Upper lobe of left lung (tissue), 6 donors: ENCODE measurements around the gene GPR146. TPM values are rescaled to one million over a fixed set of nuclear protein-coding genes. Genes with fewer than 3 reads are reported as not detected.

Source experiments
- ATAC-seq, 2 donors: fragments of 200-7000 bp; cut with Tn5 transposase; one replicate each; pipeline ENCODE4 v1.9.1; 2022; ENCODE audit warnings: mild to moderate bottlenecking in 2 of 2, moderate library complexity in 2 of 2; ENCODE audit not compliant: low FRiP score in 2 of 2
- DNase-seq, 2 donors: peaks; one replicate each; pipeline ENCODE4 v3.0.0-alpha.2; 2019 to 2020
- H3K27ac ChIP-seq, 4 donors: fragments of 200-600 bp; sonication (generic); one replicate each; pipeline ENCODE4 v1.5.1; 2016 to 2019
- H3K27me3 ChIP-seq, 4 donors: fragments of 200-600 bp; sonication (generic); one replicate each; pipeline ENCODE4 v1.5.1; 2017 to 2019
- H3K36me3 ChIP-seq, 4 donors: fragments of 200-600 bp; sonication (generic); one replicate each; pipeline ENCODE4 v1.5.1; 2016 to 2019
- H3K4me1 ChIP-seq, 4 donors: fragments of 200-600 bp; sonication (generic); one replicate each; pipeline ENCODE4 v1.5.1; 2018 to 2019
- H3K4me3 ChIP-seq, 4 donors: fragments of 200-600 bp; sonication (generic); one replicate each; pipeline ENCODE4 v1.5.1; 2017 to 2019; ENCODE audit warnings: mild to moderate bottlenecking in 2 of 4, moderate library complexity in 1 of 4
- H3K9me3 ChIP-seq, 4 donors: fragments of 200-600 bp; sonication (generic); one replicate each; pipeline ENCODE4 v1.5.1; 2018 to 2019
- CTCF ChIP-seq, 6 experiments: fragments of 450-650 bp in 4 of 6; fragments of 200-600 bp in 2 of 6; sonication (generic) in 2 of 6; IDR thresholded peaks; one replicate each; pipeline ENCODE4 v1.5.1; 2016 to 2019; ENCODE audit warnings: antibody characterized with exemption in 6 of 6
- EP300 ChIP-seq, 4 donors: sonication (generic); formaldehyde crosslinking; IDR thresholded peaks; one replicate each; pipeline ENCODE4 v1.5.1; 2017; ENCODE audit warnings: antibody characterized with exemption in 4 of 4, control low read depth in 2 of 4
- POLR2A ChIP-seq, 4 donors: fragments of 450-650 bp; IDR thresholded peaks; one replicate each; pipeline ENCODE4 v1.5.1; 2016 to 2017; ENCODE audit warnings: antibody characterized with exemption in 4 of 4, mild to moderate bottlenecking in 2 of 4
- POLR2AphosphoS5 ChIP-seq, 2 donors: sonication (generic); formaldehyde crosslinking; IDR thresholded peaks; one replicate each; pipeline ENCODE4 v1.5.1; 2017; ENCODE audit warnings: antibody characterized with exemption in 2 of 2
- WGBS, 2 donors: methylation state at CpG; one replicate each; pipeline ENCODE4 v1.1.5; 2017 to 2018; 5-methylcytosine and 5-hydroxymethylcytosine counted together
- total RNA-seq, 6 donors: library from RNA; depleted of rRNA in 4 of 6; stranded (reverse); fragments of >200 nt in 4 of 6; gene quantifications; one replicate each; pipeline versions ENCODE4 v1.1.0 to v1.2.1, GENCODE V29; 2016 to 2021
- donor health status: DM: no; HTN: no; CAD: no; lungs with moderate emphysema.
- donor health status: DM: no; HTN: yes; CAD: no; lungs with severe emphysema.

The GPR146 gene
- total RNA-seq, 6 donors from 2014 or later, result 11.2 to 32.8 (median 28.9) TPM

GRCh38 chr7:1025743-1026581, 18.4 kb upstream of the GPR146 start:
- ATAC-seq (no peak), DNase-seq (peak in 1 of 2 donors; percentile 43)
- TF ChIP-seq EP300 (IDR thresholded peaks at IDR 0.05), result no peak
- no peak for TF ChIP-seq CTCF (IDR thresholded peaks at IDR 0.05)
- TF ChIP-seq POLR2A (IDR thresholded peaks at IDR 0.05), result no peak
- no peak for TF ChIP-seq POLR2AphosphoS5 (IDR thresholded peaks at IDR 0.05)
- H3K9me3 ChIP-seq, result no peaks in the 10 kb centered on the region
- H3K27me3 ChIP-seq, result no peaks in the 10 kb centered on the region
- H3K4me3 ChIP-seq, result no peak overlapping the region
- H3K4me1 ChIP-seq, result peaks cover 15 to 40% (median 26%) of the 10 kb centered on the region in 4 donors
- H3K27ac ChIP-seq, result no peak overlapping the region
- H3K36me3 ChIP-seq, result peaks cover 0 to 21% (median 13%) of the 10 kb centered on the region in 4 donors
- 95% methylated on average over 18 to 27 of the region's 31 CpGs for WGBS, 2 donors

DNA sequence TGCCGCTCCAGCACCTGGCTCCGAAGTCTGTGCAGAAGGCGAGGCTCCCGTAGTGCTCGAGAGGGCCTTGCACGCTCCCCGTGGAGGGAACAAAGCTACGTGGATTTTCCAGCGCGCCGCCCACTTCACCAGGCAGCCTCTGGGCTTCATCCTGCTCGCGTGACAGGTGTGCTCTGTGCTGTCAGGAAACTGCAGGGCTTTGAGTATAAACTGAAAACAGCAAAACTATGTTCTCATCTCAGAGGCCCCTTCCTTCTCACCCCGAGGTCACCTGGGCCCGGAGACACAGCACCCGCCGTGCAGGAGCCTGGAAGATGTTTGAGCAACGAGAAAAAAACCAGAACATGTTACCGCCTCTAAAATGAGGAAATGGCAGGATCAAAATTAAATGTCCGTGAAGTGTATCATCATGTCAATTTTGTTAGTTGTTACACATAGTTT, 17.6 kb upstream of the GPR146 start:
- WGBS, 2 donors, result 90% methylated on average over 20 of the region's 20 CpGs
- Histone ChIP-seq H3K4me3 (peak overlapping the region in 1 of 4 donors; percentile 98), H3K9me3 (no peaks in the 10 kb centered on the region), H3K27me3 (no peaks in the 10 kb centered on the region), H3K36me3 (peaks cover 0 to 20% (median 12%) of the 10 kb centered on the region in 4 donors), H3K27ac (no peak overlapping the region), H3K4me1 (peaks cover 15 to 40% (median 26%) of the 10 kb centered on the region in 4 donors)
- DNase-seq (peak in 1 of 2 donors; percentile 60), ATAC-seq (no peak)
- TF ChIP-seq CTCF (IDR thresholded peaks at IDR 0.05) (no peak), POLR2AphosphoS5 (IDR thresholded peaks at IDR 0.05) (no peak), EP300 (IDR thresholded peaks at IDR 0.05) (no peak), POLR2A (IDR thresholded peaks at IDR 0.05) (no peak)

- ATAC-seq, result peak in 1 of 2 donors; percentile 4
- Histone ChIP-seq H3K27ac (peak overlapping the region; percentile 87 to 94 (median 90)), H3K27me3 (no peaks in the 10 kb centered on the region), H3K9me3 (no peaks in the 10 kb centered on the region), H3K4me1 (peaks cover 15 to 40% (median 26%) of the 10 kb centered on the region in 4 donors), H3K36me3 (peaks cover 0 to 20% (median 12%) of the 10 kb centered on the region in 4 donors), H3K4me3 (peak overlapping the region; percentile 44 to 98 (median 88))
- WGBS, 2 donors, result 27 to 39% methylated on average over 15 to 36 of the region's 69 CpGs
- DNase-seq, result peak in 1 of 2 donors; percentile 90
- TF ChIP-seq POLR2A (IDR thresholded peaks at IDR 0.05) (no peak), CTCF (IDR thresholded peaks at IDR 0.05) (no peak), POLR2AphosphoS5 (IDR thresholded peaks at IDR 0.05) (no peak), EP300 (IDR thresholded peaks at IDR 0.05) (no peak)
Measured at GRCh38 chr7:1027242-1028043, 16.9 kb upstream of the GPR146 start.

GRCh38 chr7:1028044-1028770, 16.1 kb upstream of the GPR146 start:
- TF ChIP-seq EP300 (IDR thresholded peaks at IDR 0.05), result peak in 1 of 4 donors; percentile 62
- TF ChIP-seq CTCF (IDR thresholded peaks at IDR 0.05), result no peak
- TF ChIP-seq POLR2A (IDR thresholded peaks at IDR 0.05), result peak in 3 of 4 donors; percentile 39 to 73 (median 41)
- peak; percentile 14 to 70 for TF ChIP-seq POLR2AphosphoS5 (IDR thresholded peaks at IDR 0.05)
- H3K4me3 ChIP-seq, result peak overlapping the region; percentile 67 to 98 (median 88)
- peak; percentile 90 to 96 for ATAC-seq
- peaks cover 15 to 40% (median 26%) of the 10 kb centered on the region in 4 donors for H3K4me1 ChIP-seq
- H3K36me3 ChIP-seq, result peaks cover 0 to 18% (median 11%) of the 10 kb centered on the region in 4 donors
- peak; percentile 83 to 99 for DNase-seq
- no peaks in the 10 kb centered on the region for H3K9me3 ChIP-seq
- 1 to 3% methylated on average over 6 to 38 of the region's 77 CpGs for WGBS, 2 donors
- H3K27me3 ChIP-seq, result no peaks in the 10 kb centered on the region
- H3K27ac ChIP-seq, result peak overlapping the region; percentile 87 to 94 (median 90)
